HG02970 (cell line): ENCODE data around the gene IRF7.
A peak's percentile ranks its signal among the peaks of the same experiment; 100 is the strongest.

Source experiments
- ATAC-seq: cut with Tn5 transposase; IDR thresholded peaks from one replicate; pipeline ENCODE4 v1.9.1; 2021; ENCODE audit warnings: mild to moderate bottlenecking, moderate library complexity, moderate number of reproducible peaks; ENCODE audit not compliant: unreplicated experiment, low FRiP score

The IRF7 gene

GRCh38 chr11:568306-569157 is 47.2 kb downstream of the IRF7 start:
- ATAC-seq = peak; percentile 82

- no peak for ATAC-seq
Measured at GRCh38 chr11:567629-568292, 48.0 kb downstream of the IRF7 start.

- ATAC-seq = no peak
Measured at GRCh38 chr11:567011-567628, 48.6 kb downstream of the IRF7 start.

GRCh38 chr11:565921-566509 is 49.7 kb downstream of the IRF7 start:
- no peak for ATAC-seq

DNA sequence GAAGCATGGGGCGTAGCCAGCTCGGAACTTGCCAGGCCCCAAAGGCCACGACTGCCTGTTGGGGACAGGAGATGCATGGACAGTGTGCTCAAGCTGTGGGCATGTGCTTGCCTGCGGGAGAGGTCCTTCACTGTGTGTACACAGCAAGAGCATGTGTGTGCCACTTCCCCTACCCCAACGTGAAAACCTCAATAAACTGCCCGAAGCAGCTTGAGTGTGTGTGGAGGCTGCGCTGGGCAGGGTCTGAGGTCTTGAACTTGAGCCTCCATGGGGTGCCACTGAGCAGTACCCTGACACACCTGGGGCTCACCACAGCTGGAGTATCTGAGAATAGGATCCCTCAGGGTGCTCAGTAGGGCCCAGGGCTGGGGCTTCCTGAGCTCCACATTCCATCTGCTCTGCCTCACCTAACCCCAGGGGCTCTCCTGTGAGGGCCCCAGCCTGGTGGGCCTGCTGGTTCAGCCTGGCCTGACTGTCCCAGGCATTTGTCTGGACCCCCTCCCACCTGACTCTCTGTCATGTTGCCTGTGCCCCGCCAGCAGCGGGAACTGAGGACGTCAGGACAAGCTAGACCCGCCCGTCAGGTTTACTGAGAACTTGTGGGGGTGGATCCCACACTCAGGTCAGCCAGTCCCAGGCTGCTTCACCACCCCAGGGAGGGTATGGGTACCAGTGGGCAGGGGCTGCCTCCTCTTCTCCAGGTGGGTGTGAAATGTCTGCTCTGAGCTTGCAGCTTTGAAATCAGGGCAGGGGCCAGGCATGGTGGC is 51.8 kb downstream of the IRF7 start:
- no peak for ATAC-seq

DNA sequence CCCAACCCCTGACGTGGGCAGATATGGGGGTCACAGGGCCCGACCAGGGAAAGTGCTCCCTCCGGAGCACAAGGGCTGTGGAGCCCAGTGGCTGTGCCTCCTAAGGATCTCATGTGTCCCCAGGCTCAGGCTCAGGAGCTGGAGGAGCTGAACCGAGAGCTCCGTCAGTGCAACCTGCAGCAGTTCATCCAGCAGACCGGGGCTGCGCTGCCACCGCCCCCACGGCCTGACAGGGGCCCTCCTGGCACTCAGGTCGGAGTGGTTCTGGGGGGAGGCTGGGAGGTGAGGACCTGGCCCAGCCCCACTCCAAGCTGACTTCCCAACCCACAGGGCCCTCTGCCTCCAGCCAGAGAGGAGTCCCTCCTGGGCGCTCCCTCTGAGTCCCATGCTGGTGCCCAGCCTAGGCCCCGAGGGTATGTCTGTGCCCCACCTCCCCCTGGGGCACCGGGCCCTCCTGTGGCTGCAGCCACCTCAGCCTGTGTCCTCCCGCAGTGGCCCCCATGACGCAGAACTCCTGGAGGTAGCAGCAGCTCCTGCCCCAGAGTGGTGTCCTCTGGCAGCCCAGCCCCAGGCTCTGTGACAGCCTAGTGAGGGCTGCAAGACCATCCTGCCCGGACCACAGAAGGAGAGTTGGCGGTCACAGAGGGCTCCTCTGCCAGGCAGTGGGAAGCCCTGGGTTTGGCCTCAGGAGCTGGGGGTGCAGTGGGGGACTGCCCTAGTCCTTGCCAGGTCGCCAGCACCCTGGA is 52.5 kb downstream of the IRF7 start:
- no peak for ATAC-seq
